Measurements from ENCODE around the gene IFNGR1. TPM values are rescaled to one million over a fixed set of nuclear protein-coding genes. Genes with fewer than 3 reads are reported as not detected.

The IFNGR1 gene
- total and polyA plus RNA-seq, 10 of the 15 experiments (the other 5 are each of a cell fraction or from before 2014, with no cell fraction given) = 89.0 to 296 (median 138) TPM

- TF ChIP-seq ZNF687 (IDR thresholded peaks at IDR 0.05) (peak; percentile 47), BCLAF1 (IDR thresholded peaks at IDR 0.05) (no peak), MTA3 (IDR thresholded peaks at IDR 0.05; ENCODE audit: borderline replicate concordance, low read length) (0 out of 2 replicates have a peak, but pooled peaks have one; percentile 46), MXI1 (IDR thresholded peaks at IDR 0.05; ENCODE audit: low read depth, low read length) (no peak), MTA2 (IDR thresholded peaks at IDR 0.05; ENCODE audit: low read depth) (peak; percentile 30), PML (IDR thresholded peaks at IDR 0.05; ENCODE audit: low read length) (peak; percentile 71; the same call in 1 of the 2 replicates), SMAD1 (IDR thresholded peaks at IDR 0.05; ENCODE audit: low read depth, partially characterized antibody) (no peak), STAT3 (IDR thresholded peaks at IDR 0.05; ENCODE audit: low read depth, low read length) (no peak), NFYA (IDR thresholded peaks at IDR 0.05; ENCODE audit: borderline replicate concordance, low read depth, low read length) (no peak), MYB (IDR thresholded peaks at IDR 0.05; ENCODE audit: borderline replicate concordance, low read depth, low read length) (no peak), IKZF2 (IDR thresholded peaks at IDR 0.05) (peak in 1 of 2 experiments; percentile 33; a peak in 1 of 4 replicates), ZNF592 (IDR thresholded peaks at IDR 0.05) (no peak), POU2F2 (IDR thresholded peaks at IDR 0.05; ENCODE audit: borderline replicate concordance, low read depth, low read length) (peak; percentile 84; the same call in 2 of the 3 replicates), ETV6 (conservative IDR thresholded peaks at IDR 0.05 in 1 of 2, IDR thresholded peaks at IDR 0.05 in 1 of 2; ENCODE audit: borderline replicate concordance in 1 of 2, low read depth in 1 of 2) (peak in 1 of 2 experiments; percentile 41; a peak in 1 of 4 replicates), SUPT20H (IDR thresholded peaks at IDR 0.05; ENCODE audit: borderline replicate concordance, control insufficient read depth, low read depth, low read length) (no peak), PKNOX1 (IDR thresholded peaks at IDR 0.05) (peak; percentile 42; the same call in 1 of the 2 replicates), TARDBP (IDR thresholded peaks at IDR 0.05; ENCODE audit: borderline replicate concordance) (no peak), SMAD5 (IDR thresholded peaks at IDR 0.05; ENCODE audit: low read depth) (no peak)
Measured at GRCh38 chr6:137218473-137218916, 690 bp downstream of the IFNGR1 start (continued).

Measured in GM12878 (cell line).